NCI-H2081 (cell line): ENCODE data around the gene ANKS1B.
"Not testable (repeated sequence)": the region's sequence is repeated elsewhere in the genome, so short reads cannot be mapped to it uniquely, and the experiment has no call there.

Experiments used
- DNase-seq, 2 experiments: peaks; one replicate each; lab custom pipeline; 2025; lab: John Stamatoyannopoulos, UW

ANKS1B gene

DNA sequence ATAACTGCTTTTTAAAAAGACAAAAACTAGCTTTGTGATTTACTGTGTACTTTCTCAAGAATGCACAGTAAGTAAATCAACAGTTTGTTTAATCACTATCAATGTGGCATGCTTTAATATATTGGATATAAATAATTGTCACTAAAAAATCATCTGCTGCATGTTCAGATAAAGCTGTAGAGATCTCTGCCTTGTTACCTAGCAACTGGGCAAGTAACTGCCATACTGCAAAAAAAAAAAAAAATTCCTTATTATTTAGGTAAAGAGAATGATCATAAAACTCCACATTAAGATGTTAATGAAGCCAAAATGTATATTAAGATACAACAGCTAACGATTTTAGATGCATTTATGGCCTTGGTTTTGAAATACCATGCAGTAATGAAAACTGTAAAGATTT is 1102.2 kb downstream of the ANKS1B start:
- no peak for DNase-seq

DNA sequence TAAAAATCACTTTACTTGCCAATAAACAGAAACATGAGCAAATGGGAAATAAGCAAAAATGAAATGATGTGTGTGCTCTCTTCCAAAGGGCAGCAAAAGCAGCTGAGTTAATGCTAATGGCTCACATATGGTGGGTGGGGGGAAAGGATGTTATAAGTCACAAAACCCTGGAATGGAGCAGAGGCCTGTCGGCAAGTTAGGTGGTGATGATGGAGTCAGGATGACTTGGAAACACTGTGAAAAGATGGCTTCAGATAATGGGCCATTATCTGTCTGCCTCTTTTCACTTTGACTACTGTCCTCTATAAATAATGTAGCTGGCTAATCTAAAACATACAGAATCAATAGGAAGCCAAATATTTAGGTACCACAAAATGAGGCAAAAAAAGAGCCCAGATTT is 1111.0 kb downstream of the ANKS1B start:
- DNase-seq, result no peak

DNA sequence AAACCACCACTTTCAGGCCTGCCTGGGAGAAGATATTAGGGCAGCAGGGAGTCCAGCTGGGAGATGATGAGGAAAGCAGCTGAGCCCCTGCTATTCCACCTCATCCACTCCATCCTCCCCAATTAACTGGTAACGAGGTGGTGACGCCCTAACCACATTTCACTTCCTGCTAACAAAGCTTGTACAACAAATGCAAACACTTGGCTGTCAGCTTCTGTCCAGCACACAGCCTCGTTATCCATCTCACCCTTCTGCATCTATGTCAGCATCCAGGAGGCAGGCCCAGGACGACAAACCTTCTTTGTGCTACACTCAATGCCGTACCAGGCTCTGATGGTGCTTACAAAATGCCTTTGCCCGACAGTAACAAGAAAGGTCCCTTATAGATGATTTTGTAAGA is 1114.2 kb downstream of the ANKS1B start:
- peak; percentile 77 to 90 for DNase-seq

DNA sequence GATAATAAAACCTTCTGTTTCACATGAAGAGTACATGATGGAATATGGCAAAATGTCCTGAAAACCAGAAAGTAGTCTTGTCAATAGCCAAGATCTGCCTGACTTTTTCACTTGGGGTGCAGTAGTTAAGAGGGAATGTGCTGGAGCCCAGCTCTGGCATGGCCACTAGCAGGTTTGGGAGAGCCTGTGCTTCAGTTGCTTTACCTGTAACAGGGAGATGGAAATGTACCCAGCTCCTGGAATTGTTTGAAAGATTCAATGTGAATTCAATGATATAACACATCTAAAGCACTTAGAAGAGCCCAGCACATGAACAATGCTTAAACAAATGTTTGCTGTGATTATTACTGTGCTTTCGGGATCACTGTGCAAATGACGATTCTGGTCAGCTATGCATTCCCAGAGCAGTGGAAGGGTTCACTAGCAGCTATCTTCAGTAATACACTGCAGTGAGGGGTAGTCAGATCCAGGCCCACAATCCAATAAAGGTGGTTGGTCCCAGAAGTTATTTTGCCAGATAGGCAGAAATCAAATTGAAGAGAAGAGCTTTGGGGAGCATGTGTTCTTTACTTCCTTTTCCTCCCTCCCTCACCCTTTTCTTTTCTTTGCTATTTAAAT is 1114.7 kb downstream of the ANKS1B start:
- peak in 1 of 2 experiments; percentile 61 for DNase-seq

DNA sequence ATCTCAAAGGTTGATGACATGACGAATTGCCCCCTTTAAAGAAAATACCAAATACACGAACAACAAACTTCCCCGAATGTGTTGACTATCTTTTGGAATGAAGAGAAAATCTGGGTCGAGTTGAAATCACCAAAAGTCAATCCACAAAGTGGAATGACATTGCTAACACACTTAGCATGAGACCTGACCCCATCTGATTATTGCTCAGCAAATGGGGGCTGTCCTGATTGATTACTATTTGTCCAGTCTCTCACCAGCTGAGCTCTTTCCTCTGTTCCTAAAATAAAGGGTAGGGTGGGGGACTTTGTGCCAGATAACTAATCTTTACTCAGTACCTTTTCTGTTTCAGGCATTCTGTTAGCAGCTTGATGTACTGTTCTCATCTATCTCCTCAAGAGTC is 1116.2 kb downstream of the ANKS1B start:
- no peak for DNase-seq

DNA sequence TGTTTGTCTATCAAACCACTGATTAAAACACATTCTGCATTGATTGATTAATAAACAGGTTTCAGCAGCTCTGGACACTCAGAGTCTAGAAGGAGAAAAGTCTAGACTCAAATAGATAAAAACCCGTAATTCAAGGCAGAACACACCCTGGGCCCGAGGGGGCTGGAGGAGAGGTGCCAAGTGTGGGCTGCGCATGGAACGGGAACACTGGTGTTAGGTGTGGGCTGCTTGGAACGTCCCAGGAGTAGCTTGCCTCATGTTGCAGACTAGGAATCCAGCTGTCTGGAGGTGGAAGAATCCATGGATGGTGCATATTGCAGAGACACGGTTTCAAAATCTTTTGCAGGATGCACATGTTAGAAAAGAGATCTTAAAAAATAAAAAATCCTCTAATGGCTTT is 1116.7 kb downstream of the ANKS1B start:
- no peak for DNase-seq

DNA sequence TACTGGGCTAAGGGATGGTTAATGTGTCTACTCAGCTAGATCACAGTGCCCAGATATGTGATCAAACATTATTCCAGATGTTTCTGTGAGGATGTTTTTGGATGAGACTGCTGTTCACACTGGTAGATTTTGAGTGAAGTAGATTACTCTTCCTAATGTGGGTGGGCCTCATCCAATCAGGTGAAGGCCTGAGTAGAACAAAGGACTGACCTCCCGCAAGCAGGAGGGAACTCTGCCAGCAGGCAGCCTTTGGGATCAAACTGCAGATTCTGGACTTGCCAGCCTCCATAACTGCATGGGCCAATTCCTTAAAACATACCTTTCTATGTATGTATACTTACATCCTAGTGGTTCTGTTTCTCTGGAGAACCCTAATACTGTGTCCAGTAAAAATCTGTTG is 1120.4 kb downstream of the ANKS1B start:
- no peak for DNase-seq

DNA sequence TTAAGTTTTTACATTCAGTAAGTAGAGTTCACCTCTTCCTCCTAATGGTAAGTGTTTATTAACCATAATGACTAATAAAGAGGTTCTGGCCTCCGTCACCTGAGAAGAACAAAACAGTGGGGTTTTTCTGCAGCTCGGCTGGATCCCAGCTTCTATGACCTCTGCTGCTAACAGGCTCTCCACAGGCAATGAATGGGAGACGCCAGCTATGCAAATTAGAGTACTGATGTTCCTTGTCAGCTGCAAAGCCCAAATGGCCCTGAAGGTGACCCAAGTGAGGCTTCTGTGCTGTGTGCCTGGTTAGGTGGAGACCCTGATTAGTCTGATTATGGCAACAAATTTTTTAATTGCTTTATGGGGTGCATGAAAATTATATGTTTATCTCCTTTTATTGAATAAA is 1121.6 kb downstream of the ANKS1B start:
- DNase-seq, result no peak

DNA sequence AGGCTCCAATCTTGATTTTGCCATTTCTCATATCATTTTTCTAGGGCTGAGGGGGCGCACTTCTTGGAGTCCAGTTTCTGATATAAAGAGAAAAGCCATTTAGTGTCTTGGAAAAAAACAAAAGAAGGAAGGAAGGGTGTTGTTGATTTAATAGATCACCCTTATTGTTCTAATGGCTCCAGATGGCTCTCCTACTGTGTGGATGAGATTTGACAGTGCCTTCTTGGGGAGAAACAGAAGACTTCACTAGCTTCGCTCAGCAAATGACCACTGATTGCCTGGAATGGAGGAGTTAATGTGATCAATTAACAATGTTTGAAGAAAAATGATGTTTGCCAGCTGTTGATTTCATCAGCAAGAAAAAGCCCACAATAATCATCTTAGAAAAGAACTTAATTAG is 1123.5 kb downstream of the ANKS1B start:
- no peak for DNase-seq

DNA sequence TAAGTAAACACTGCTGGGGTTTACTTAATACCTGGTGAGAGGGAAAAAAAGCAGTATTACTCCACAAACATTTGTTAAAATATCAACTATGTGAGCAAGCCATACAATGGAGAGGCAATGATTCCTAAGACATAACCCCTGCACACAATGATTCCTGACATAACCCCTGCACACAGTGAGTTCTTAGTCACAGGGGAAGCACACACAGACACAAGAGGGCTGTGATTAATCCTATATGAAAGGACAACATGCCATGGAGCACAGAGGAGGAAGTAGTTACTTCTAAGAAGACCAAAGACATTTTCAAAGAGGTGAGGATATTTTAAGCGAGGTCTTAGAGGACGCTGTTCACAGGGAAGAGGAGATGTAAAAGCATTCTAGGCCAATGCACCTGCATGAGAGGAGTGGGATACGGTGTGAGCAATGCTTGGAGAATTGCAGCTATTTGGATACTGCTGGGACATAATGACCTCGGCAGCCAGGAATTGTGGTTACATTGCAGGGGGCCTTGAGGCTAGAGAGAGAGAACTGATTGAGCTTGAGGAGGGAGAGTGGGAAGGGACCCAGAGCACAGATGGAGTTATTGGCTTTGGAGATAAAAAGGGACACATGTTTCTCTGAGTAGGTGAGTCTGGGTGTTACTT is 1127.7 kb downstream of the ANKS1B start:
- peak; percentile 9 to 19 for DNase-seq

DNA sequence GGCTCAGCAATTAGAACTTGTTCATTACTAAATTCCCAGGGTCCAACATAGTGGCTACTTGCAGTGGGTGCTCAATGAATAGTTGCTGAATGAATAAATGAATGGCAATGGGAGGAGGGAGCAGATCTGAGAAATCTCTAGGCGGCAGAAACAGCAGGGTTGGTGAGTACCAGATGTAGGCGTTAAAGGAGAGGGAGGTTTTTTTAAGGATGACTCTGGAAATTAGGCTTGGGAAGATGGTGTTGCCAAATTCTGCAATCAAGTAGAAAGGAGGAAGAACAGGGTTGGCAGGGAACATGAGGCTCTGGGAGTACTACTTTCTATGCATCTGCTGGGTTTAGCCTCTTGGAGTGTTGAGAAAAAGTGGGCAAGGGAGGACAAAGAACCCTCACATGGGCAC is 1132.6 kb downstream of the ANKS1B start:
- DNase-seq, result no peak

DNA sequence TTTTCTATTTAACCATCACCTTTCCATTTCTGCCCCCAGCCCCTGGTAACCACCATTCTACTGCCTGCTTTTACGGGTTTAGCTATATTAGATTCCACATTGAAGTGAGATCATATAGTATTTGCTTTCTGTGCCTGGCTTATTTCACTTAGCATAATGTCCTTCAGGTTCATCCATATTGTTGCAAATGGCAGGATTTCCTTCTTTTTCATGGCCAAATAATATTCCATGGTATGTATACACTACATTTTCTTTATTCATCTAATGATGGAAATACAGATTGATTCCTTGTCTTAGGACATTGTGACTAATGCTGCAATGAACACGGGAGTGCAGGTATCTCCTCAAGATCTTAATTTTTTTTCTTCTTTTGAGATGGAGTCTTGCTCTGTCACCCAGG is 1137.5 kb downstream of the ANKS1B start:
- DNase-seq, result no peak

DNA sequence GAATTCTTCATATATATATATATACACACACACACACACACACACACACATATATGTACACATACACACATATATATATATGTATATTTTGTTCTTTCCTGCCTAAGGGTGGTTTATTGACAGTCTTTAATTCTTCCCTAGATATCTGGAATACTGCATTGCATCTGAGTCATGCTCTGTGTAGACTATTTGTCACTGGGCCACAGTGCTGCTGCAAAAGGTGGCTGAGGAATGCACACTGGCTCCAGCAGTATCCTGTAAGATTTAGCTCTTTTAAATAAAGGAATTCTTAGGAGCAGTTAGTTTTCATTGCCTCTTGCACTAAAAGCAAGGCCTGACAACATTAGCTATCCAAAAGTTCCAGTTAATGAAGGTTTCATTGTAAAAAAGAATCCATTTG is 1138.8 kb downstream of the ANKS1B start:
- DNase-seq, result no peak

DNA sequence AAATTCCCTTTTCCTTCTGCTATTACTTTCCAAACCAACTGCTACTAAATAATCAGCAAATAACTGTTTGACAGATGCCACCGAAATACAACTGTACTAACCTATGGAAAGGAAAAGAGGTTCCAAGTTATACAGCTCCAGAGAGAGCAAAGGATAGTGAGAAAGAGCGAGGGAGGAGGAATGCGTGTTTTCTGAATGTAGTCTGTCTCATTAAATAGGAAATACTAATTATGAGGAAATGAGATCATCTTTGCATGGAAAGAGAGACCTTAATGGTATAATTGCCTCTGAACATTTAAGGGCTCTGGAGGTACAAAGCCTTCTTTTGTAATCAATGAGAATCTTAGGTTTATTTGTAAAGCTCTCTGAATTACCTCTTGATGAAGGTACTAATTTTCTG is 1144.4 kb downstream of the ANKS1B start:
- no peak for DNase-seq

DNA sequence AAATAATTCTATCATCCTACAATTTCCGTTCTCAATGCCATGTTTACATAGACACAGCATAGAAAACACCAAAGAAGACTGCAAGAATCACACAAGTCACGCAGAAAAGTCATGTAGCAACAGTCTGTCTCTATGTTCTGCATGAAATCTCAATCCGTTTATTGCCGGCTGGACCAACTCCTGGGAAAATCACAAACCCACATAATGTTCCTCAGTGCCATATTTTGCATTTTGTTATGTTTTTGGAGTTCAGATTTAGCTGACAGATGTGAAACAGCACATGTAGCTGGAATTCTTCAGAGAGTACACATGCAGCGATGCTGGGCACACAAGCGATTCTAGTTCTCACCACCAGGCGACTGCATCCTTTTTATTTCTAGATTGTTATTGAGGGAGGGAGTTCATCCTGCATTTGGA is 1146.5 kb downstream of the ANKS1B start:
- no peak for DNase-seq

DNA sequence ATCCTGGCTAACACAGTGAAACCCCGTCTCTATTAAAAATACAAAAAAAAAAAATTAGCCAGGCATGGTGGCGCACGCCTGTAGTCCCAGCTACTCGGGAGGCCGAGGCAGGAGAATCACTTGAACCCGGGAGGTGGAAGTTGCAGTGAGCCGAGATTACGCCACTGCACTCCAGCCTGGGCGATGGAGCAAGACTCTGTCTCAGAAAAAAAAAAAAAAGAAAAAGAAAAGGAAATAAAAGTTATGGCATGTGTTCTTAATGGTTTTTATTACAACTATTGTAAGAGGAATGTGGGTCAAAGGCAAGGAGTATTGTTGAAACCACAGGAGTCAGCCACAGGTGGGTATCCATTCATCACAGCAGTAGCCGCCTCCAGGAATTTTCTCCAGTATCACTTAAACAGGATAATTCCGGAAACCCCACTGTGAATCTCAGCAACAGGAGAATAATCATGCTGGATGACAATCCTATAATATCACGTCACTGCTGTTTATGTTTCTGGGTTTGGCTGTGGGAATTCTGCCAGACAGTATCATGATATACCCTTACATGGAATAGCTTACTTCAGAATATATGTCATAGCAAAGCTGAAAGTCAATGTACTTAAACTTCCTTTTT is 1147.5 kb downstream of the ANKS1B start:
- not testable (repeated sequence) for DNase-seq

DNA sequence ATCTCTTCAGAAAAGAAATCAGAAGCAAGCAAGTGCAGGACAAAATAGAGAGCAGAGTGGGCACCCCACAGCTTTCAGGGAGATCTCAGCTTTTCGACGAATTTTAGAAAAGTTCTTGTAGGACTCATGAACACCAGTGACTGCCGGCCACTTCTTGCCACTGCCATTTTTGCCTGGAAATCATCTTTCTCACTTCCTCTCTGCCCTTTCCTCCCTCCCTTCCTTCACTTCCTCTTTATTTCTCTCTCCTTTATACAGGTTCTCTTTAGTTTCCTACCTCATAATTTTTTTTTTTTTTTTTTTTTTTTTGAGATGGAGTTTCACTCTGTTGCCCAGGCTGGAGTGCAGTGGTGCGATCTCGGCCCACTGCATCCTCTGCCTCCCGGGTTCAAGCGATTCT is 1154.1 kb downstream of the ANKS1B start:
- no peak for DNase-seq

DNA sequence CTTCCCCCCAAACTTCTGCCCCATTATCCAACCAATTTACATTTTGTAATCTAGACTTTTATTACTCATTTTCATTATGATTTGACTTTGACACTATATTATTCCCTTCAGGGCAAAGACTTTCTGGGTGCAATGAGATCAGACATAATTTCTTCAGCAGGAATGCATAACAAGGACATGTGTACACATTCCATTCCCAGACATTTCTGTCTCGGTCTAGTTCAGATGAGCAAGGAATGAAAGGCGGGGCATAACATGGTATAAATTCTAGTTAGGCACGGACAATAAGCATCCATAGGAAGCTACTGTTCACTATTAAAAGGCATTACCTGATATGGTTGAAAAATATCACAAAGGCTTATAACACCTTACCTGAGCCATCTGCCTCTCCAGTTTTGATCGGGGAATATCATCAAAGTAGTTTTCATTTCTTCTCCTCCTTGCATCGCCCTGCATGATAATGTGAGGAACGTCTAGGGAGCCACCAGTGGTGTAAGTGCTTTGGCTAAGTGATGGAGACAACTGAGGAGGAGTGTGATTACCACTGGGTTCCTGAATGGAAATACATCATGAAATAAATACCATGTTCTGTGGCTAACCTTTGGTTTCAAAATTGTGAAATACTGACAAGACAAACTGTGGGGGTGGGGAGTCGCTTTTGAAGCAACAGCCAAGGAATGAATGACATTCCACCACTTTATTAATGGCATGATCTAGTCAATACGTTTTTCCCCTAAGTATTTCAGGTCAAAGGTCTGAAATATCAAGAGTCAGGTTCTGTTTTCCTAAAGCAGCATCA is 1155.7 kb downstream of the ANKS1B start:
- DNase-seq, result no peak

DNA sequence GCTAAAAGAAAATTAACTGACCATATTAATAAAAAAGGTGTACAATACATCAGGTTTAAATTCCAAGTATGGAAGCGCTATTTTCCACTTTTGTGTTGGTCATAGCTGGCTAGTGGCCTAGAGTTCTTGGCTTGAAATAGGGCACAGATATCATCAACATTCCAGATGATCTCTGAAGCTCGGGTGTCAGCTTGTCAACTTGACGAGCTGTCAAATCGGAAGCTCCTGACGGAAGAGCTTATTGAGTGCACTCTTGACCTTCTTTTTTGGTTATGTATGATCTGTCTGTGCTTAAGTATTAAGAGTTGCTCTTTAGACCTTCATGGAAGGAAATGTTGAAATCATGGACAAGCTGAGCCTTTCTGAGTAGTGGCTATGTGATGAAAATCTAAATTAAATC is 1161.7 kb downstream of the ANKS1B start:
- no peak for DNase-seq

DNA sequence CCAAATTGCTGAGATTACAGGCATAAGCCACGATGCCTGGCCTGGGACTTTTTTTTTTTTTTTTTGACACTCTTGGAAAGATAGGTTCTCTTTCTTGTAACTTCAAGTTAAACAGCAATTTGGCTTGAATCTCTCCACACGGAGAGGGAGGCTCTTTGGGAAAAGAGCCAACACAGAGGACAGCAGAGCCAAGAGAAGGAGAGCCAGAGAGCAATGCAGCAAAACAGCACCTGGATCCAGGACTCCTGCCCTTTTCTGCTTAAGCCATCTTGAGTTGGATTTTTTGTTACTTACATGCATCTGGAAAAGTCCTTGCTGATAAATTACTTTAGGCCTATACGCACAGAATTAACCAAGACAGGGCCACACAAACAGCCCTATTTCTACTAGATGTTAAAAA is 1162.9 kb downstream of the ANKS1B start:
- DNase-seq, result no peak

DNA sequence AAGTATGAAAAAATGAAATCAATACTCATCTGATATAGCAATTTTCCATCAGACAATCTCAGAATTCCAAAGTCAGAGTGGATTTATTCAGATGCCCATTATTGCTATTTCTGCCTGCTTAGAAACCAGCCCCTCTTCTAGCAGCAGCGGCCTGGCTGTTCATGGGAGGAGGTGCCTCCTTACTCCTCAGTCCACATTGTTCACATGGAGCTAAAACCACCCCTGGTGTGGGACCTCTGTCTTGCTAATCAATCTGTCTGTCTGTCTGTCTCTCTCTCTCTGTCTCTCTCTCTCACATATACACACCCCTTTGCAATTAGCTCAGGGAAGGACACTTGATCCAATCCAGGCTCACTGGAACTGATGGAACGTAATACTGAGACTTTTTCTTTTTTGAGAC is 1163.5 kb downstream of the ANKS1B start:
- DNase-seq, result no peak

DNA sequence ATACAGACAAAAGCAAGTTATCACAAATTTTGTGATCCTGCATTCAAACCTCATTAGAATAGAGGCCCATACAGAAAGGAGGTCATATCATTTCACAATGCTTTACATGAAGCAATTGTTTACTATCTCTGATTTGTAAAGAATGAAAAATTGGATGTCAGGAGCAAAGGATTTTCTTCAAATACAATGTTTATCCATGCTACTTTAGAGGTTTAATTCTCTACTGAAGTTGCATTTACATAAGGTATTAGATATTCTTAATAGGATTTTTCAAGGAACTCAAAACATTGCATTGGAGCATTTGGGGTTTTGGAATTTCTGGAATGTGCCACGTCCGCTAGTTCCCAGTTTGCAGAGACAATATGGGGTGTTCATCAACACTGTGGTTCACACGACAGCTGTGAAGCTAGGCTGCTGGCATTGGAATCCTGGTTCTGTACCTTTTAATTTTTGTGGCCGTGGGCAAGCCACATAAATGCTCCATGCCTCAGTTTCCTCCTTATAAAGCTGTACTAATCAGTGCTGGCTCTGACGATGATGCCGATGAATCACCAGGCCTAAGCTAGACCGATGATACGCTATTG is 1164.8 kb downstream of the ANKS1B start:
- no peak for DNase-seq

DNA sequence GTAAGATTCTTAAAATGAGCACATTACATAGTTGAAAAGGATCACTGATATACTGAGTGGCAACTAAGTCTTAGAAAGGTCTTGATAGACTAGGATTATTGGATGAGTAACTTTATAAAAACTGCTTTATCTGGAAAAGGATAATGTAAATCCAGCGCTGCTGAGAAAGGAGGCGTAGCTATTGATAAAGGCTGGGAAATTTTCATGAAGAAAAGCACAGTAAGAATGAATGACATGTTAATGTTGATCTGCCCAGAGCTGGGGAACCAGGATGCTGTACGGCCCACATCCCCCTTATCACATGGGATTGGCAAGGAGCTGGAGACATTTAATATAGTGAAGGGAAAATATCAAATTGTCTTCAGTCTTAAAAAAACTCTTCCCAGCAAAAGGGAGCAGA is 1165.7 kb downstream of the ANKS1B start:
- DNase-seq, result no peak
